Activated T-cell treated with anti-CD3 and anti-CD28 coated beads for 24 hours (primary cell): Measurements from ENCODE around the gene SNRPA.
"Not testable (repeated sequence)": the region's sequence is repeated elsewhere in the genome, so short reads cannot be mapped to it uniquely, and the experiment has no call there.

ENCODE experiments used
- DNase-seq: peaks from one replicate; pipeline ENCODE4 v3.0.0-alpha.2; 2020; ENCODE audit warnings: low read depth

Gene SNRPA

DNA sequence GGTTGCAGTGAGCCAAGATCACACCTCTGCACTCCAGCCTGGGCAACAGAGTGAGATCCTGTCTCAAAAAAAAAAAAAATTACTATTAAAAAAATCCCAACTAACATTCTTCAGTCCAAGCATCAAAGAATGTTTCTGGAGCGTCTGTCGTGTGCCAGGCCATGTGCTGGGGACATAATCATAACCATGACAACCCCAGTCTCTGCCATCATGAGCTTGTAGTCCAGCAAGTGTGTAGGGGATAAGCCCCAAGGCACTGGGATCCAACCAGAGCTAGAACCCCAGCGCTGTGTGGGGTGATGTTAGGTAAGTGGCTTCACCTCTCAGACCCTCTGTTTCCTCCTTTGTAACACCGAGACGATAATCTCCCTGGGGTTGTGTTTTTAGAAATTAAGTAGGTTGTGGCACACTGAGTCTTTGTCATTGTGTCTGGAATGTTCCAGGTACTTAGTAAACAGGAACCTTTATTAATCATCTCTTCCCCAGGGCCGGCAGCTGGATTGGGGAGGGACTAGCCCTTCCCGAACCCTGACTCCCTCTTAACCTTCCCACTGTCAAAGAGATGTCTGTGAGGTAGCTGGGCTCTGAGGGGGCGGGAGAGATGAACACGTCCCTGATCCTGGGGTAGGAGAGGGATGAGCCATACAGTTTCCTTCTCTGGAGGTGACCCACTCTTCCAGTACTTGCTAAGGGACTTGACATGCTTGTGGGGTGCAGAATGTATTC, 28.9 kb upstream of the SNRPA start:
- no peak for DNase-seq

DNA sequence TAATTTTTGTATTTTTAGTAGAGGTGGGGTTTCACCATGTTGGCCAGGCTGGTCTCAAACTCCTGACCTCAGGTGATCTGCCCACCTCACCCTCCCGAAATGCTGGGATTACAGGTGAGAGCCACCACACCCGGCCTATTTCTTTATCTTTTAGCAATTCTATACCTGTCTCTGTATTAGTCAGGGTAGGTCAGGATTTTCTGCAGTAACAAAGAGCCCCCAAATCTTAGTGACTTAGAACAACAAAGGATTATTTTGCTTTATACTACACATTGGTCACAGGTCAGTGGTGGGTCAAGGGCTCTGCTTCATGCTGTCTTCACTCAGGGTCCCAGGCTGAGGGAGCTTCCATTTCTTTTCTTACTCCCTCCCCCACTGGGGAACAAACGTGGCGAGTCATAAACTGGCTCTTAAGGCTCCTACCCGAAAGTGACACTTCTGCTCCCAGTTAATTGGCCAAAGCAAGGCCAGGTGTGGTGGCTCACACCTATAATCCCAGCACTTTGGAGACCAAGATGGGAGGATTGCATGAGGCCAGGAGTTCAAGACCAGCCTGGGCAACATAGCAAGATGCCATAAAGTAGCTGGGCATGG, 27.2 kb upstream of the SNRPA start:
- DNase-seq = no peak

DNA sequence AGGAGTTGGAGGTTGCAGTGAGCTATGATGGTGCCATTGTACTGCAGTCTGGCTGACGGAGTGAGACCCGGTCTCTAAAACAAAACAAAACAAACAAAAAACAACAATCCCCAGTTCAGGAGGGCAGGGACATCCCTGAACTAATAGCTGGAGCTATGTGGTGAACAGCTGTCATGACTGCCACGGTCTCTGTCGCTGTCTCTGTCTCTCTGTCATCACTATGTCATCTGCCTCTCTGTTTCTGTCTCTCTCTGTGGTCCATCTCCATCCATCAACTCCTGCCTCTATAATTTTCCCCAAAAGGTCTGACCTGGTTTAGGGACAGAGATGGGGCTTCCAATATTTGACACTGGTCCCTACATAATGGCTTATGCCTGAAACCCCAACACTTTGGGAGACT, 26.7 kb upstream of the SNRPA start:
- no peak for DNase-seq

DNA sequence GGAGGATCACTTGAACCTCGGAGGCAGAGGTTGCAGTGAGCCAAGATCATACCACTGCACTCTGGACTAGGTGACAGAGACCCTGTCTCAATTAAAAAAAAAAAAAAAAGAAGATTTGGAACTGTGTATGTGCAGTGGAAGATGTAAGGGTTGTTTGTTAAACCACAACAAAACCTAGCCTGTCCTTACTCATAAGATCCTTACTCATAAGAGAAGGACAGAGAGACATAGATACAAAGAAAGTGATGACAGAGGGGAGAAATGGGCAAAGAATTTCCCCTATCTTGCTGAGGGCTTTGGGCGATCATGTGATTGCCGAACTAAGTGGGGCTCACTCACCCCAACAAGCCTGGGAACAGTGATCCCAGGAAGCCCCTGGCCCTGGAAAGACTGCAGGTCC, 26.1 kb upstream of the SNRPA start:
- no peak for DNase-seq

DNA sequence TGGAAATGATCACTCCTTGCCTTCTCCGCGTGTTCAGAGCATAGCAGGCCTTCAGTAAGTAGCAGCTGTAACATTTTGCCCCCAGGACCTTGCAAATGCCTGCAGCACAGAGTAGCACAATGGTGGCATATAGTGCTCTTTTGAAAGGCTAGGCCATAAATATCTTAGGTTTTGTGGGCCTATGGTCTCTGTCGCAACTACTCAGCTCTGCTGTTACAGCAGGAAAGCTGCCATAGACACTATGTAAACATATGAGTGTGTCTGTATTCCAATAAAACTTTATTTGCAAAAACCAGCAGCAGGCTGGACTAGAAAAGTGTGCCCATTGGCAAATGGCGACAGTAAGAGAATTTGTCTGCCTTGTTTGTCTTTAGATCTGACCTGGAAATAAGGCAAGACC, 24.7 kb upstream of the SNRPA start:
- no peak for DNase-seq

DNA sequence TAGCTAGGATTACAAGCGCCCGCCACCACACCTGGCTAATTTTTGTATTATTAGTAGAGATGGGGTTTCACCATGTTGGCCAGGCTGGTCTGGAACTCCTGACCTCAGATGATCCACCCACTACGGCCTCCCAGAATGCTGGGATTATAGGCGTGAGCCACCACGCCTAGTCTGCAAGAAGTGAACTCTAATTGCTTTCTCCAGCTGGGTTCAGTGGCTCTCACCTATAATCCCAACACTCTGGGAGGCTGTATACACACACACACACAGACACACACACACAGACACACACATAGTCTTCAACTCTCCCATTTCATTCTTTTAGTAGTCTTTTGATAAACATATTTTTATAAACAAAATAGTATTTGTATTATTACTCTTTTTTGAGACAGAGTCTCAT, 20.9 kb upstream of the SNRPA start:
- not testable (repeated sequence) for DNase-seq

DNA sequence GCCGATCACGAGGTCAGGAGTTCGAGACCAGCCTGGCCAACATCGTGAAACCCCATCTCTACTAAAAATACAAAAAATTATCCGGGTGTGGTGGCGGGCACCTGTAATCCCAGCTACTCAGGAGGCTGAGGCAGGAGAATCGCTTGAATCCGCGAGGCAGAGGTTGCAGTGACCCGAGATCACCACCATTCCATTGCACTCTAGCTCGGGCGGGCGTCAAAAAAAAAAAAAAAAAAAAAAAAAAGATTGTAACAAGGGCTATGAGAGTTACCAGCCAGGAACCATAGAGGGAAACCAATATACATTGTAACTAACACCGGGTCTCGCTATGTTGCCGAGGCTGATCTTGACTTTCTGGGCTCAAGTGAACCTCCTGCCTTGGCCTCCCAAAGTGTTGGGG, 18.7 kb upstream of the SNRPA start:
- DNase-seq = not testable (repeated sequence)

DNA sequence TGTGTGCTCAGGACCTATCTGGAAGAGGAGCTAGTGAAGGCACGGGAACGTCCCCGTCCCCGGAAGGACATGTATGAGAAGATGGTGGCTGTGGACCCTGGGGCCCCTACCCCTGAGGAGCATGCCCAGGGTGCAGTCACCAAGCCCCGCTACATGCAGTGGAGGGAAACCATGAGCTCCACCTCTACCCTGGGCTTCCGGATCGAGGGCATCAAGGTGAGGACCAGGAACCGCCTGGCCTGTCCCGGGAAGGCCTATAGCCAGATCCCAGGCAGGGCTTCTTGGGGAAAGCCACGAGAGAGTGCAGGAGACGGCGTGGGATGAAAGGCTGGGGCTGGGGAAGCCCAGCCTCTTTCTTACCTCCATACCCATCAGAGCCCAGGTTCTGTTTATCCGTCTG, 17.9 kb upstream of the SNRPA start:
- DNase-seq = no peak

DNA sequence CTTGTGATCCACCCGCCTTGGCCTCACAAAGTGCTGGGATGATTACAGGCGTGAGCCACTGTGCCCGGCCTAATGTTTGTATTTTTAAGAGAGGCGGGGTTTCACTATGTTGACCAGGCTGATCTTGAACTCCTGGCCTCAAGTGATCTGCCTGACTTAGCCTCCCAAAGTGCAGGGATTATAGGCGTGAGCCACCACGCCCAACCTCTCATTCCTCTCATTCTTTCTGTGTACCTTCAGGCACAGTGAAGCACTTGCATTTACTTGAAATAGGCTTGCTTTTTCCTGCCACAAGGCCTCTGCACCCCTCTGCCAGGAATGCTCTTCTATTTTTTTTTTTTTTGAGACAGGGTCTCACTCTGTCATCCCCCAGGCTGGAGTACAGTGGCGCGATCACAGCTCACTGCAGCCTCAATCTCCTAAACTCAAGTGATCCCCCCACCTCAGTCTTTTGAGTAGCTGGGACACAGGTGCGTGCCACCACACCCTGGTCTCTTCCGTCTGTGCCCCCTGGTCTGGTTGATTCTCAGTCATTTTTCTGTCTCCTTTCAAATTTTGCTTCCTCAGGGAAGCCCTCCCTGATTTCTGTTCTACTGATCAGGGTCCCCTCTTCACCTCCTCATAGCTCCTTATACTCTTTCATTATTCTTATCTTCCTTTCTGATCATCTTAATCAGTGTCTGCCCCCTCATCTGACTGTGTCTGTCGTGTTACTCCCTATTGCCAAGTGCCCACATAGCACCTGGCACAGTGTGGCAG, 15.8 kb upstream of the SNRPA start:
- DNase-seq = no peak

DNA sequence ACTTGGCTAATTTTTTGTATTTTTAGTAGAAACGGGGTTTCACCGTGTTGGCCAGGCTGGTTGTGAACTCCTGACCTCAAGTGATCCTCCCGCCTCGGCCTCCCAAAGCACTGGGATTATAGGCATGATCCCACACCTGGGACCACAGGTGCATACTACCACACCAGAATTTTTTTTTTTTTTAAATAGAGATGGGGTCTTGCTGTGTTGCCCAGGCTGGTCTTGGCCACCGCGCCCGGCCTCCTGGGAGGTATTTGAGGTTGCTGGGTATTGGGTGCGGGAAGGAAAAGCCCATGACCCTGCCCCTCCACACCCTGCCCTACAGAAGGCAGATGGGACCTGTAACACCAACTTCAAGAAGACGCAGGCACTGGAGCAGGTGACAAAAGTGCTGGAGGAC, 14.3 kb upstream of the SNRPA start:
- no peak for DNase-seq

DNA sequence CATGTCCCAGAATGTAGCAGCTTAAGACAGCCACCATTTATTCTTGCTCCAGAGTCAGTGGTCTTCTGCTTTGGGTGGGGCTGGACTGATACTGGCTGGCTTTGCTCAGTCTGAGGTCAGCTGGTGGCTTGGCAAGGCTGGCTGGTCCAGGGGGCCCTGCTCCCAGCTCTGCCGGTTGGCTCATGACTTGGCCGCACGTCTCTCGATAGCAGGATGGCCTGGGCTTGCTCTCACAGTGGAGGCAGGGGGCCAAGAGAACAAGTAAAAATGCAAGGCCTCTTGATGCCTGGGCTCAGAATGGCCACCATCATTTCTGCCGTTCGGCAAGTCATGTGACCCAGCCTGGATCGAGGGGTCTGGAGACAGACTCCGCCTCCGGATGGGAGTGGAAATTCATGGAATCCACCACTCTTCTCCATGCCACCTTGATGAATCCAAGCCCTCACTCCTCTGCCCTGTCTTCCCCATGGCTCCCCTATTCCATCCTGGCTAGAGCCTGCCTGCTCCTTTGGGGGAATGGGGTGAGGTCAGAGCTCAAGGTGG, 13.8 kb upstream of the SNRPA start:
- no peak for DNase-seq

DNA sequence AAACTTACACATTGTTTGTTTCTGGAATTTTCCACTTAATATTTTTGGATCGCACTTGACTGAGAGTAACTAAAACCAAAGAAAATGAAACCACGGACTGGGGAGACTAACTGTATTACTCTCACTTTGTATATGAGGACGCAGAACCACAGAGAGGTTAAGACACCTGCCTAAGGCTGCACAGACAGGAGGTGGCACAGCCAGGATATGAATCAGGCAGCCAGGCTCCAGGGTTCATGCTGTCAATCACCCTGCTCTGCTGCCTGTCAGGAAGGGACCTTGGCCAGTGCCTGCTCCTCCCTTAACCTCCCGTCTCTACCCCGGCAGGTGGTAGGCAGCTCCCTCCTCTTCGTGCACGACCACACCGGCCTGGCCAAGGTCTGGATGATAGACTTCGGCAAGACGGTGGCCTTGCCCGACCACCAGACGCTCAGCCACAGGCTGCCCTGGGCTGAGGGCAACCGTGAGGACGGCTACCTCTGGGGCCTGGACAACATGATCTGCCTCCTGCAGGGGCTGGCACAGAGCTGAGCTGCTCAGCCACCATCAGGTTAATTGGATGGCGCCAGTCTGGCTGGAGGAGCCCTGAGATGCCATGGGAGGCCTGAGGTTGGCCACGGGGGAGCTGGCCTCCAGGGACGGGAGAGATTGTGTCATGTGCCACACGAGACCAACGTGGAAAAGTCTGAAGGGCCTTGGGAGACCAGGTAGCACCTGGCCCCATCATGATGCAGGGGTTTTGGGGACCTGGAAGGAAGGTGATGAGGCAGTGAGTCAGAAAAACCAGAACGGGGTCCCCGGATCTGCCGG, 11.8 kb upstream of the SNRPA start:
- DNase-seq = no peak

DNA sequence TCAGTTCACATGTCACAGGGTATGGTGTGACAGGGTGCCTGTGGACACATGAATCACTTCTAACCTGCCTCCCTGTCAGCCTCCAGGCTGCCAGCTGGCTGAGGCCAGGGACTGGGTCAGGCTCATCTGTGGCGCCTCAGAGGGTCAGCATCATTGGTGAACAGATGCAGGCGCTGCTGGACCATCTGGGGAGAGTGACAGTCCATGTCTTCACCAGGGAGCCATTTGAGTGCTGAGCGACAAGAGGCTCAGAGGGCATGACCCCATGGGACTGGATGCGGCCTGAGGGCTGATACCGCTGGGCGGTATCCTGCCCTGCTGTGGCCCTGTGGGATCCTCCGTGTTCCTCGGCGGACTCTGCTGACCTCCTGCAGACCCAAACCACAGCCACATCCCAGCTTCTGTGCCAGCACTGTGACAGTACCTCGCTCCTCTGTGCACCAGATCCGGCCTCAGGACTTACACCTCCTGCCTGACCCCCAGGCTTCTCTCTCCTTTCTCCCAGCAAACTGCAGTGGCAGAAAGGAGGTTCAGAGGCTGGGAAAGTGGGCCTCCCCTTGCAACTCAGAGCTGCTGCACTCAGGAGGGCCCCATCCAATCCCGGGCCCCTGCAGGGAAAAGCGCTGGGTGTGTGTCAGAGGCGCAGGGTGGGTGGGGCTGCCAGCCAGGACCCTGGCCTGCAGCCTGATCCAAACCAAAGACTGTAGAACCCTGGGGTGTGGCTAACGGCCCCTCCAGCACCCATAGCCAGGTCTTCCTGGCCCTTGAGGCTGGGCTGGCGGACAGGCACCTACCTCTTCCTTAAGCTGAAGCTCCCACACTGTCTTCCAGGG, 10.9 kb upstream of the SNRPA start:
- no peak for DNase-seq

DNA sequence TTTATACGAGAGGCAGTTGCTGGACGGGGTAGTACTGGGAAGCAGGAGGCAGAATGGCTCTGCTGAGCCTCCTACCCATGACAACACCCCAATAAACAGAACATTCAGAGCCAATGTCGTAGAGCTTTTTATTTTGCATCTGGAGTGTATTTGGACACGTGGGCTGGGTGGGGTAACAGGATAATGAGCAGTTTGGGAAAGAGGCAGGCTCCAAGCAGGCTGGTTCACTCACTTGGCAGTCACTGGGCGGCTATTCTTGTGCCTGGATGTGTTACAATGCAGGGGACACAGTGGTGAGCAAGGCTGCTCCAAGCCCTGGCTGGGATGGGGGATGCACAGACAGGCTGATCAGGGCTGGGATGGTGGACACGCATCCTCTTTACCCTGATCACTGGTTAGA, 10.3 kb upstream of the SNRPA start:
- no peak for DNase-seq

DNA sequence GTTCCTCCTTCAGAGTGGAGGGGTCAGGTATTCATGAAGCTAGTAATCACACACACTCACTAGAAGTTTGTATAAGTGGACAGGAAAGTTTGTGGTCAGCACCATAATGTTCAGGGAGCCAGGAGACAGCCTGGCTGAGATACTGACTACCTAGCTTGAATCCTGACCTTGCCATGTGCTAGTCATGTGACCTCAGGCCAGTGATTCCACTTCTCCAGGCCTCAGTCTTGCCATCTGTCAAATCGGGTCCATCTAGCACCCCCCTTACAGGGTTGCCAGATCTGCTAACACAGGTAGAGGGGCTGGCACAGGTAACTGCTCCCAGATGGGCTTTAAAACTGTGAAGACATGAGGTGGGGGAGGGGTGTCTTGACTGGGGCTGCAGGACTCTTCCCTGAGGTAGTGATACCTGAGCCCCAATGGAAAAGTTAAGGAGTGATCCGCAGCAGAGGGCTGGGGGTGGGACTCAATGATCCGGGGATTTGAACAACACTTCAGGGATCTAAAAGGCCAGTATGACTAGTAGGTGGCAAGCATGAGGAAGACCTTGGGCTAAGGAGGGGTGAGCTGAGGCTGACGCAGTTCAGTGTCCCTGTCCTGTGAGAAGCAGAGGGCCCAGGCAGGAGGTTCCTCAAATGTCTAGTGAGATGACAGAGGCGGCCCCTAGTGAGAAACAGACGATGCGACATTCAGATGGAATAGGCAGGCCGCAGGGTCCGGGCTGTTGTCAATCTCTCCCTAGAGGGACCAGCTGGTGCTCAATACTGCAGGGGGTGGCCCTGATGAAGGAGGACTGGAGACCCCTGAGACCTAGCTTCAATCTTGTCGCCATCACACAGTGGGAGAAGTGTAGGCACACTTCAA, 9.2 kb upstream of the SNRPA start:
- no peak for DNase-seq

DNA sequence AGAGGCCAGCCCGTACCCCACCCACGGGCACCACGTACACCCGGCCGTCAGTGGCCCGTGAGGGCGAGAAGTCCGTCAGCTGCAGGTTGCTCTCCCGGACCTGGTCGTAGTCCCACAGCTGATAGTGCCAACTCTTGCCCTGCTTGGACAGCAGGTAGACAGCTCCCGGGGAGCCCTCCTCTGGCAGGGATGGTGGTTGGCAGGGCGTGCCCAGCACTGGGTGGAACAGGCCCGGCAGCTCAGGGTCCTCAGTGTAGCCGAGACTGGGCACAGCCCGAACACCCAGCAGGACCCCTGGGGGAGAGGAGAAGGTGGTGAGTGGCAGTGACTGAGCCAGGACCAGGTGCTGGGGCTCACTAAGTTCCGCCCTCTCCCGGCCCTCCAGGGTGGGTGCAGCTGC, 8.5 kb upstream of the SNRPA start:
- DNase-seq = no peak

DNA sequence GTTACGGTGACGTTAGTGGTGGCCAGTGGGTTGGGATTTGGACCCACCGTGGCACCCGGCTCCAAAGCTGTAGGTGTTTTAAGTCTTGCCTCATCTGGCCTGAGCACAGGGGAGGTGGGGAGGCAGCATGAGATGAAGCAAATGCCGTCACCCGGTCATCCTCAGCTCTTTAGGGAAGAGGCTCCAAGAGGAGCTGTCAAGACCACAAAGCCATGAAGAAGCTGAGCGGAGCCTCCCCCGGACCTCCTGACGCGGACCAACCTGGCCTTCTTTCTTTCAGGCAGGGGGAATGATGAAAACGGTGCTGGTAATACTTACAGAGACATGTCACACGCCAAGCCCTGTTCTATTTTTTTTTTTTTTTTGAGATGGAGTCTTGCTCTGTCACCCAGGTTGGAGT, 8.1 kb upstream of the SNRPA start:
- DNase-seq = no peak

DNA sequence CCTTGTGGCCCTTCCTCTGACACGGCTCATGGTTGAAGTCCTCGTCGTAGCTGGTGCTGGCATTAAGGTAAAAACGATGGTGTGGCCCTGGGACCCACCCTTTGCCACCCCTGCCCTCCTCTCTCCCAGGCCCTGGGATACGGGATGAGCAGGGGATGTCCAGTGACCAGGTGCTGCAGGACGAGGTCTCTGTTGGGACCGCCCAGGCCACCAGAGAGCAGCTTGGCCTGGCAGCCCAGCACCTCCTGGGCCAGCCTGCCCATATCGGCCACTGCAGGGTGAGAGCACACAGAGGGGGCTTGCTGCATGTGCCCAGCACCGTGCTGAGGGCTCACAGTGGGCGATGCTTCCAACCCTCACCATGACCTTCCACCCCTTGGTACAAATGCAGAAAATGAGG, 7.1 kb upstream of the SNRPA start:
- no peak for DNase-seq

DNA sequence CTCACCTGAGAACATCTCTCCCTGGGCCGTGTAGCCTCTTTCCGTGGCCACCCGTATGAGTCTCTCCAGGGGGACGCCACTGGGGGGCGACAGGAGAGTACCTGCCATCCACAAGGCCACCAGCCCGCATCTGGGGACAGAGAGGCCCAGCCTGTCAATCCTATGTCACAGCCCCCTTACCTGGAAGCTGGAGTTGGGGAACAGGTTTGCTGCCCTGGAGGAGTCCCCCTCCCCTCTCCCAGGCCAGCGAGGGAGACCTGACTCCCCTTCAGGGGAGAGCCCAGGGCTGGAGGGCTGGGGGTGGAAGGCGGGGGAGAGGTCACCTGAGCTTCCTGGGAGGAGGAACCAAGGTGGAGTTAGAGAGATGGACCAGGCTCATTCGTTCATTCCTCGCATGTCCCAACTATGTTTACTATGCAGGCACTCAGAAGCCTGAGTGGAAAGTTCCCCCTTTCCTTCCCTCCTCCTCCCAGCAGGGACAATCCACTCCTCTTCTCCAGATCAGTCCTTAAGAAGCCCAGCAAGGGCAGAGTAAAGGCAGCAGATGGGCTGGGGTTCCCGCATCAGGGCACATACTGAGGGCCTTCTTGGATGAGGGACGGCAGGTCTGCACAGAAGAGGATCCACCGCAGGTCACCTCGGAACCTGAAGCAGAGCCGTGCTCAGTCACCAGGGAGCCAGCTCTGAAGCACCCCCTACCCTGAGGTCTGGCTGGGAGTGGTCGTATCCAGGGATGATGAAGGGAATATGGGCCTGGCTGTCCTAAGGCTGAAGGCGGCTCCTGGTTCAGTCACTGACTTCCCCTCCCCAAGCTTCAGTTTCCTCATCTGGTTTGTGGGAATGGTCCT, 6.2 kb upstream of the SNRPA start:
- no peak for DNase-seq

DNA sequence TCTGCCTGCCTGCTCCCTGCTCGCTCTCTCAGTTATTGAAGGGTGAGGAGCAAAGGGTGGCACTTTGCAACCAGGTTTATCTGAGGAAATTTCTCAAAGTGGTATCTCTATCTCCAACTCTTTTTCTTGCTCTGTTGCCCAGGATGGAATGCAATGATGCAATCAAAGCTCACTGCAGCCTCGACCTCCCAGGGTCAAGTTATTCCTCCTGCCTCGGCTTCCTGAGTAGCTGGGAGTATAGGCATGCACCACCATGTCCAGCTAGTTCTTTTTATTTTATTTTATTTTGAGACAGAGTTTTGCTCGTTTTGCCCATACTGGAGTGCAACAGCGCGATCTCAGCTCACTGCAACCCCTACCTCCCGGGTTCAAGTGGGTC, 5.6 kb upstream of the SNRPA start:
- no peak for DNase-seq
